Naive thymus-derived CD4-positive, alpha-beta T cell (primary cell): ENCODE measurements around the gene PRPF39. TPM values are rescaled to one million over a fixed set of nuclear protein-coding genes. Genes with fewer than 3 reads are reported as not detected.
"Not testable (repeated sequence)": the region's sequence is repeated elsewhere in the genome, so short reads cannot be mapped to it uniquely, and the experiment has no call there.

Source experiments
- ATAC-seq: fragments of 150-1000 bp; cut with Tn5 transposase; 2 replicates; pipeline ENCODE4 v1.10.0; 2021; ENCODE audit warnings: mild to moderate bottlenecking, moderate library complexity
- CTCF ChIA-PET: fragments of 350-600 bp; sonication (Branson Sonifier 250); formaldehyde crosslinking; loops from one replicate; lab custom pipeline; 2021; ENCODE audit warnings: antibody characterized with exemption; lab: Charles Lee
- POLR2A ChIA-PET: fragments of 350-600 bp; sonication (Branson Sonifier 250); formaldehyde crosslinking; loops from one replicate; lab custom pipeline; 2021; ENCODE audit warnings: antibody characterized with exemption, inconsistent platforms; lab: Charles Lee
- DNase-seq, 9 donors: peaks; one replicate each; pipeline versions ENCODE4 v3.0.0 to v3.0.0-alpha.2; 2020 to 2022; ENCODE audit warnings: mixed read lengths in 1 of 9
- H3K27ac ChIP-seq: one replicate; pipeline ENCODE4 v1.7.0; 2013; ENCODE audit warnings: mild to moderate bottlenecking, low read depth, low read length, moderate library complexity
- H3K27me3 ChIP-seq, 2 donors: one replicate each; pipeline ENCODE4 v1.7.0; 2013; ENCODE audit warnings: low read length in 2 of 2, mild to moderate bottlenecking in 2 of 2, moderate library complexity in 2 of 2; ENCODE audit not compliant: control insufficient read depth in 2 of 2, insufficient read depth in 2 of 2
- H3K36me3 ChIP-seq, 3 experiments: 1 replicate in 2 of 3; 2 replicates in 1 of 3; pipeline ENCODE4 v1.7.0; 2013; ENCODE audit warnings: low read length in 3 of 3, mild to moderate bottlenecking in 3 of 3, moderate library complexity in 1 of 3; ENCODE audit not compliant: insufficient read depth in 3 of 3, control insufficient read depth in 2 of 3
- H3K4me1 ChIP-seq, 2 donors: one replicate each; pipeline ENCODE4 v1.7.0; 2013; ENCODE audit warnings: low read length in 2 of 2, mild to moderate bottlenecking in 2 of 2, moderate library complexity in 1 of 2; ENCODE audit not compliant: control insufficient read depth in 2 of 2, insufficient read depth in 2 of 2
- H3K4me3 ChIP-seq: 2 replicates; pipeline ENCODE4 v1.7.0; 2013; ENCODE audit warnings: mild to moderate bottlenecking, low read length
- H3K9me3 ChIP-seq, 3 experiments: 1 replicate in 2 of 3; 2 replicates in 1 of 3; pipeline ENCODE4 v1.7.0; 2013; ENCODE audit warnings: low read length in 3 of 3; ENCODE audit not compliant: control insufficient read depth in 2 of 3
- H3K27ac Mint-ChIP-seq, 9 donors: one replicate each; pipeline ENCODE4 v1.8.0; 2020 to 2022; ENCODE audit warnings: mixed read lengths in 9 of 9, mild to moderate bottlenecking in 8 of 9, moderate library complexity in 5 of 9, inconsistent platforms in 2 of 9
- H3K27me3 Mint-ChIP-seq, 5 donors: one replicate each; pipeline ENCODE4 v1.8.0; 2021 to 2022; ENCODE audit warnings: mixed read lengths in 5 of 5, mild to moderate bottlenecking in 1 of 5
- H3K36me3 Mint-ChIP-seq, 5 donors: one replicate each; pipeline ENCODE4 v1.8.0; 2020 to 2022; ENCODE audit warnings: mixed read lengths in 5 of 5, mild to moderate bottlenecking in 3 of 5, inconsistent platforms in 1 of 5
- H3K4me1 Mint-ChIP-seq, 7 donors: one replicate each; pipeline ENCODE4 v1.8.0; 2020 to 2022; ENCODE audit warnings: mixed read lengths in 7 of 7, mild to moderate bottlenecking in 3 of 7, inconsistent platforms in 1 of 7
- H3K4me3 Mint-ChIP-seq, 10 donors: one replicate each; pipeline ENCODE4 v1.8.0; 2020 to 2022; ENCODE audit warnings: mild to moderate bottlenecking in 10 of 10, mixed read lengths in 10 of 10, moderate library complexity in 6 of 10, inconsistent platforms in 2 of 10
- H3K9me3 Mint-ChIP-seq, 11 donors: one replicate each; pipeline ENCODE4 v1.8.0; 2020 to 2022; ENCODE audit warnings: mixed read lengths in 11 of 11, mild to moderate bottlenecking in 4 of 11, inconsistent platforms in 1 of 11, moderate library complexity in 1 of 11
- intact Hi-C, 2 donors: fragments of 100-400 bp; cut with micrococcal nuclease; formaldehyde crosslinking; loops; one replicate each; pipeline ENCODE4 v1.15.1; 2023
- polyA plus RNA-seq, 2 donors: library from polyadenylated mRNA; unstranded; fragments of 300-500 nt; fragmentation: Illumina TruSeq; gene quantifications; one replicate each; pipeline ENCODE4 v1.2.3, GENCODE V29; 2021
- total RNA-seq, 6 experiments: library from RNA in 5 of 6; stranded (reverse) in 5 of 6; gene quantifications; 1 replicate in 5 of 6; 2 replicates in 1 of 6; pipeline ENCODE4 v1.2.3 and lab custom pipeline; 2021 to 2026

Gene PRPF39
- total and polyA plus RNA-seq, 7 experiments from 2014 or later, result 10.5 to 81.8 (median 53.9) TPM

DNA sequence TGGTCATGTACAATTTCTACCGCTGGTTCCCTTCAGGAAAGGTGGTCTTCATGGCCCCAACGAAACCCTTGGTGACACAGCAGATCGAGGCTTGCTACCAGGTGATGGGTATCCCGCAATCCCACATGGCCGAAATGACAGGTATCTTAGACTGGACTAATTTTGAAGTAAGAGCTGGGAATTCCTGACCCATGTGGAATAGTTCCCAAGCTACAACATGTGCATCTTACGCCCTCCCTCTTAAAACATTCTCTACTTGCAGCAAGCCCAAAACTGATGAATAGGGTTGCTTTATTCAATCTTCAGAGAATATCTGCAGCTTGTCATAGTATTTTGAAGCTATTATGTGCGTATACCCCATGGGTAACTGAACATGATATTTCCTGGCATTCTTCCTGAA, 52.5 kb downstream of the PRPF39 start:
- Histone ChIP-seq H3K9me3 (no peaks in the 10 kb centered on the region), H3K27me3 (no peaks in the 10 kb centered on the region), H3K27ac (peak overlapping the region; percentile 89), H3K4me1 (peaks cover 11 to 19% of the 10 kb centered on the region in 2 donors), H3K36me3 (peaks cover 0 to 9% (median 0%) of the 10 kb centered on the region in 3 experiments), H3K4me3 (peak overlapping the region; percentile 97)
- ATAC-seq, result no peak
- peaks cover 28 to 63% (median 44%) of the 10 kb centered on the region in 7 donors for H3K4me1 Mint-ChIP-seq
- H3K9me3 Mint-ChIP-seq, result no peaks in the 10 kb centered on the region
- POLR2A ChIA-PET, result interaction anchor here (1.0 to 5.3 kb wide), 5 partner anchors 11 to 174 kb away, joined by 3 to 64 read pairs (median 10); partner anchors contain the start of genes KLHL28, MIS18BP1, PRPF39 and TOGARAM1
- H3K27me3 Mint-ChIP-seq, result no peaks in the 10 kb centered on the region
- peak overlapping the region; percentile 95 to 99 (median 98) for H3K27ac Mint-ChIP-seq
- CTCF ChIA-PET, result interaction anchor here (0.6 to 1.3 kb wide), 4 partner anchors 10 to 276 kb away, joined by 3 to 6 read pairs (median 4); no protein-coding TSS in a partner anchor
- intact Hi-C loops, result no loop called here
- peaks cover 0 to 4% (median 0%) of the 10 kb centered on the region in 5 donors for H3K36me3 Mint-ChIP-seq
- DNase-seq, result no peak
- peak overlapping the region; percentile 93 to 99 (median 96) for H3K4me3 Mint-ChIP-seq

DNA sequence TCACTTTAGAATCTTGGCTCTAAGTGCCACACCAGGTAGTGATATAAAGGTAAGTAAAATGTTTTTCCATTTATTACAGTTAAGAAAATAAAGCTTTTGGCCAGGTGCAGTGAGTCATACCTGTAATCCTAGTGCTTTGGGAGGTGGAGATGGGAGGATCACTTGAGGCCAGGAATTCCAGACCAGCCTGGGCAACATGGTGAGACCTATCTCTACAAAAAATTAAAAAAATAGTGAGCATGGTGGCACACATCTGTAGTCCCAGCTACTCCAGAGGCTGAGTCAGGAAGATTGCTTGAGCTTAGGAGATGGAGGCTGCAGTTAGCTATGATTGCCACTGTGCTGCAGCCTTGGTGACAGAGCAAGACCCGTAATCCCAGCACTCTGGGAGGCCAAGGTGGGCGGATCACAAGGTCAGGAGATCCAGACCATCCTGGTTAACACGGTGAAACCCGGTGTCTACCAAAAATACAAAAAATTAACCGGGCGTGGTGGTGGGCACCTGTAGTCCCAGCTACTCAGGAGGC, 56.8 kb downstream of the PRPF39 start:
- intact Hi-C loops, result no loop called here
- Histone ChIP-seq H3K27ac (no peak overlapping the region), H3K27me3 (no peaks in the 10 kb centered on the region), H3K4me3 (no peak overlapping the region), H3K4me1 (peaks cover 11 to 13% of the 10 kb centered on the region in 2 donors), H3K9me3 (no peaks in the 10 kb centered on the region), H3K36me3 (peaks cover 0 to 4% (median 0%) of the 10 kb centered on the region in 3 experiments)
- H3K27me3 Mint-ChIP-seq, result no peaks in the 10 kb centered on the region
- no peak for DNase-seq
- CTCF ChIA-PET, result interaction anchor here (0.9 kb wide), 1 partner anchor 9 kb away, joined by 7 read pairs; no protein-coding TSS in a partner anchor
- H3K27ac Mint-ChIP-seq, result peak overlapping the region in 1 of 9 donors; percentile 62
- H3K4me3 Mint-ChIP-seq, result no peak overlapping the region
- POLR2A ChIA-PET, result no interaction called here
- no peak for ATAC-seq
- peaks cover 27 to 46% (median 37%) of the 10 kb centered on the region in 7 donors for H3K4me1 Mint-ChIP-seq
- no peaks in the 10 kb centered on the region for H3K9me3 Mint-ChIP-seq
- H3K36me3 Mint-ChIP-seq, result peaks cover 0 to 23% (median 8%) of the 10 kb centered on the region in 5 donors

DNA sequence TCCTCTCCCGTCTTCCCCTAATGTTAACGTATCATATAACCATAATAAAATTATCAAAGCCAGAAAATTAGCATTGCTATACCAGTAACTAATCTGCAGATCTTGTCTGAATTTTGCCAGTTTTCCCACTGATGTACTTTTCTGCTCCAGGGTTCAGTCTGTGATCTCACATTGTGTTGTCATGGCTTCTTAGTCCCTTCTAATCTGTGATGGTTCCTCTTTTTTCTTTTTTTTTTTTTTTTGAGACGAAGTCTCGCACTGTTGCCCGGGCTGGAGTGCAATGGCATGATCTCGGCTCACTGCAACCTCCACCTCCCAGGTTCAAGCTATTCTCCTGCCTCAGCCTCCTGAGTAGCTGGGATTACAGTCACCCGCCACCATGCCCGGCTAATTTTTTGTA, 58.2 kb downstream of the PRPF39 start:
- ATAC-seq, H3K4me3 Mint-ChIP-seq, H3K36me3 ChIP-seq, H3K9me3 ChIP-seq, H3K4me3 ChIP-seq, H3K27me3 ChIP-seq, CTCF ChIA-PET, intact Hi-C loops, H3K9me3 Mint-ChIP-seq, H3K4me1 ChIP-seq, POLR2A ChIA-PET, H3K27ac Mint-ChIP-seq, H3K27me3 Mint-ChIP-seq, H3K27ac ChIP-seq, DNase-seq: not testable (repeated sequence)
- peaks cover 20 to 40% (median 28%) of the 10 kb centered on the region in 7 donors for H3K4me1 Mint-ChIP-seq
- peaks cover 0 to 30% (median 9%) of the 10 kb centered on the region in 5 donors for H3K36me3 Mint-ChIP-seq

DNA sequence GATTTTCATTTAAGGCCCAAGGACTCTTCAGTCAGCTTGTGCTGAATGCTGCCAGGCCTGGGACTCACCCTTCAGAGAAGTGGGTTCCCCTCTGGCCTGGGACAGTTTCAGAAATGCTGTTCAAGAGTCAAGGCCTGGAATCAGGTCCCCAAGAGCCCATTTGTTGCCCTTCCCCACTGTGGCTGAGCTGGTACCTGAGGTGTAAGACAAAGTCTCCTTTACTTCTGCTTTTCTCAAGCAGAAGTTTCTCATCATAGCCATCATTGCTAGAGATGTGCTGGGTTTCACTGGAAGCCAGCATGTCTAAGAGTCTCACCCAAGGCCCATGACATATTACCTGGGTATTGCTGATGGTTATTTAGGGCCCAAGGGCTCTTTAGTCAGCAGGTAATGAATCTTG, 60.7 kb downstream of the PRPF39 start:
- DNase-seq (no peak), ATAC-seq (no peak)
- ChIA-PET CTCF (no interaction called here), POLR2A (no interaction called here)
- Mint-ChIP-seq H3K4me3 (no peak overlapping the region), H3K36me3 (peaks cover 0 to 37% (median 9%) of the 10 kb centered on the region in 5 donors), H3K4me1 (peaks cover 4 to 23% (median 9%) of the 10 kb centered on the region in 7 donors), H3K9me3 (no peaks in the 10 kb centered on the region), H3K27ac (peak overlapping the region in 1 of 9 donors; percentile 23), H3K27me3 (no peaks in the 10 kb centered on the region)
- peaks cover 0 to 4% (median 0%) of the 10 kb centered on the region in 3 experiments for H3K36me3 ChIP-seq
- intact Hi-C loops, result no loop called here
- H3K27ac ChIP-seq, result no peak overlapping the region
- no peaks in the 10 kb centered on the region for H3K27me3 ChIP-seq
- H3K4me1 ChIP-seq, result no peaks in the 10 kb centered on the region
- no peaks in the 10 kb centered on the region for H3K9me3 ChIP-seq
- no peak overlapping the region for H3K4me3 ChIP-seq

DNA sequence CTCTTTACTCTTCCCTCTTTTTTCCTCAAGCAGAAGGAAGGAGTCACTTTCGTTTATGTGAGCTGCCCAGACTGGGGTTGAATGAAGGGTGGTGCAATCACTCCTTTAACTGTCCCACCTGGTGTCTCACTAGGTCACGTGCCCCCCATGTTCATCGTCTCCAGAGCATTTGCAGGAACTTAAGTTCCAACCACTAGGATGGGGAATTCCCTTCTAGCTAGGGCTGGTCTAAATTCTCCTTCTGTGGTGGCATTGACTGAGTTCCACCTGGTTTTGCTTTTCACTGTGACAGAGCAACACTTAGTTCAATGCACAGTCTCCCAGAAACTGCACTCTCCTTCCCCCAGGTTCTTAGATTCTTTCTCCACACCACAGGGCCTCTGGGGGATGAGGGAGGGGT, 61.3 kb downstream of the PRPF39 start:
- H3K4me1 ChIP-seq, result no peaks in the 10 kb centered on the region
- Mint-ChIP-seq H3K9me3 (no peaks in the 10 kb centered on the region), H3K36me3 (peaks cover 0 to 39% (median 10%) of the 10 kb centered on the region in 5 donors), H3K27ac (peak overlapping the region in 1 of 9 donors; percentile 10), H3K4me1 (peaks cover 4 to 21% (median 8%) of the 10 kb centered on the region in 7 donors), H3K27me3 (no peaks in the 10 kb centered on the region), H3K4me3 (no peak overlapping the region)
- H3K27me3 ChIP-seq, result no peaks in the 10 kb centered on the region
- H3K36me3 ChIP-seq, result peaks cover 0 to 6% (median 0%) of the 10 kb centered on the region in 3 experiments
- H3K27ac ChIP-seq, result no peak overlapping the region
- no peaks in the 10 kb centered on the region for H3K9me3 ChIP-seq
- ChIA-PET CTCF (no interaction called here), POLR2A (no interaction called here)
- intact Hi-C loops, result no loop called here
- no peak for ATAC-seq
- no peak for DNase-seq
- no peak overlapping the region for H3K4me3 ChIP-seq

DNA sequence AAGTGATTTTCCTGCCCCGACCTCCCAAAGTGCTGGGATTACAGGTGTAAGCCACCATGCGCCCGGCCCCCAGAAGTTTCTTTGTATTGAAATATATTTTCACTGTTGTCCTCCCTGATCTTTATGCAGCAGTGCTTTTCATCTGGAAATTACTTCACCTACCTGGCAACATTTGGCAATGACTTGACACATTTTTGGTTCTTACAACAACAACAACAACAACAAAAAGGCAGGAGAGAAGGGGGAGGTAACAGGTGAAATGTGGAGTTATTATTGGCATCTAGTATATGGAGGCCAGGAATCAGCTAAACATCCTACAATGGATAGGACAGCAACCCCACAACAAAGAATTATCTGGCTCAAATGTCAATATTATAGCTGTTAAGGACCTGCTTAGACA, 65.7 kb downstream of the PRPF39 start:
- no peak for ATAC-seq
- H3K4me3 ChIP-seq, result no peak overlapping the region
- H3K9me3 ChIP-seq, result no peaks in the 10 kb centered on the region
- ChIA-PET POLR2A (interaction anchor here (0.6 to 0.8 kb wide), 2 partner anchors 12 to 254 kb away, joined by 3 read pairs; no protein-coding TSS in a partner anchor), CTCF (no interaction called here)
- H3K27ac ChIP-seq, result no peak overlapping the region
- no peaks in the 10 kb centered on the region for H3K4me1 ChIP-seq
- Mint-ChIP-seq H3K27me3 (no peaks in the 10 kb centered on the region), H3K4me3 (no peak overlapping the region), H3K9me3 (no peaks in the 10 kb centered on the region), H3K4me1 (peaks cover 0 to 14% (median 0%) of the 10 kb centered on the region in 7 donors), H3K27ac (peak overlapping the region in 1 of 9 donors; percentile 38), H3K36me3 (peaks cover 8 to 31% (median 10%) of the 10 kb centered on the region in 5 donors)
- intact Hi-C loops, result no loop called here
- H3K27me3 ChIP-seq, result no peaks in the 10 kb centered on the region
- H3K36me3 ChIP-seq, result peaks cover 0 to 6% (median 0%) of the 10 kb centered on the region in 3 experiments
- DNase-seq, result no peak
